GM13977 (cell line): ENCODE data around the gene MUC5B.
A peak's percentile ranks its signal among the peaks of the same experiment; 100 is the strongest.

ENCODE experiments used
- DNase-seq: peaks from one replicate; pipeline ENCODE4 v3.0.0; 2012; ENCODE audit warnings: low spot score
- in situ Hi-C: fragments of 300-500 bp; cut with MboI; formaldehyde crosslinking; loops from one replicate; pipeline ENCODE4 v1.12.0; 2022; ENCODE audit warnings: low sequenced_read_pairs, low pct_unique_long_range_greater_than_20kb, mixed read lengths, inconsistent platforms; ENCODE audit not compliant: unreplicated experiment
- TF ChIP-seq, protein P1 (sequence below): IDR thresholded peaks from 2 replicates; pipeline ENCODE4 v1.5.1; 2012; ENCODE audit warnings: mild to moderate bottlenecking, control low read depth; ENCODE audit not compliant: insufficient read depth; ENCODE audit errors: extremely low read depth, missing control alignments

The MUC5B gene

DNA sequence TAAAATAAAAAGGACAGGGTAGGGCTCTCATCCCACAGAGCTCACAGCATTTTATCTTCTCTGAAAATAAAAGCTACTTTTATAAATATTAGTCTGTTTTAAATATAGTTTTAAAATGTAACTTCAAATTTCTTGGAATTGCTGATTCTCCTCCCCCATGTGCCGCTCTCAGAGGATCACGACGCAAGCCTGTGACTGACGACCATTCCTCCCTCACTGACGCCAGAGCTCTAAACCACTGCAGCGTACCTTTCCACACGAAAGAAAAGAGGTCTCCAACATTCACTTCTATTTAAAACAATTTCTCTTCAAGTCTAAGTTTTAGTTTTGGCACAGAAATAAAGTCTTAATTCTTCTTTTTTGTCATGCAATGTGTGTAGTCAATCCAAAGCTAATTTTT is 77.3 kb downstream of the MUC5B start:
- TF ChIP-seq, protein P1, sequence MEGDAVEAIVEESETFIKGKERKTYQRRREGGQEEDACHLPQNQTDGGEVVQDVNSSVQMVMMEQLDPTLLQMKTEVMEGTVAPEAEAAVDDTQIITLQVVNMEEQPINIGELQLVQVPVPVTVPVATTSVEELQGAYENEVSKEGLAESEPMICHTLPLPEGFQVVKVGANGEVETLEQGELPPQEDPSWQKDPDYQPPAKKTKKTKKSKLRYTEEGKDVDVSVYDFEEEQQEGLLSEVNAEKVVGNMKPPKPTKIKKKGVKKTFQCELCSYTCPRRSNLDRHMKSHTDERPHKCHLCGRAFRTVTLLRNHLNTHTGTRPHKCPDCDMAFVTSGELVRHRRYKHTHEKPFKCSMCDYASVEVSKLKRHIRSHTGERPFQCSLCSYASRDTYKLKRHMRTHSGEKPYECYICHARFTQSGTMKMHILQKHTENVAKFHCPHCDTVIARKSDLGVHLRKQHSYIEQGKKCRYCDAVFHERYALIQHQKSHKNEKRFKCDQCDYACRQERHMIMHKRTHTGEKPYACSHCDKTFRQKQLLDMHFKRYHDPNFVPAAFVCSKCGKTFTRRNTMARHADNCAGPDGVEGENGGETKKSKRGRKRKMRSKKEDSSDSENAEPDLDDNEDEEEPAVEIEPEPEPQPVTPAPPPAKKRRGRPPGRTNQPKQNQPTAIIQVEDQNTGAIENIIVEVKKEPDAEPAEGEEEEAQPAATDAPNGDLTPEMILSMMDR: no peak
- DNase-seq: no peak
- in situ Hi-C loops: no loop called here

DNA sequence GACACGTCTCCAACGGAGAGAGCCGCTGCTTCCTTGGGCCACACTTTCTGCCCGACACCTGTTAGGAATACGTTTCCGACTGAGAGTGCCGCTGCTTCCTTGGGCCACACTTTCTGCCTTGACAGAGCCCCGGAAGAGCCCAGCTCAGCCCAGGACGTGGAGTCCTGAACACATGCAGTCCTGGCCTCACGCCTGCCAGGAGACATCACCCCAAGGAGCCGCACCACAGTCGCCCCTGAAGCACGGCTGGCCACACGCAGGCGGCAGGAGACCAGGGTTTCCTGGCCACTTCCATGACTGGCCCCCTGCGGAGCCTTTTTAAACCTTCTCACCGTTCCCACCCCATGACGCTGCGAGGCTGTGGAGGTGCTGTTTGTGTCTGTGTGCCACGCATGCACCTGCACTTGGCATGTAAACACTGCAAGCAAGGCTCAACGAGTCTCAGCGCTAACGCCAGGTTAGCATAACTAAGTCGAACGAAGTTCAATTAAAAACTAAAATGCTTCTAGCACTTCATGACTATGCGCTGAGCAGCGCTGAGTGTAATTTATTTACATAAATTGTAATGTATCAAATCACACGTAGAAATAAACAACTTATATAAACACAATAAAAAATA is 77.8 kb downstream of the MUC5B start:
- in situ Hi-C loops: no loop called here
- TF ChIP-seq, protein P1: no peak
- DNase-seq: no peak

DNA sequence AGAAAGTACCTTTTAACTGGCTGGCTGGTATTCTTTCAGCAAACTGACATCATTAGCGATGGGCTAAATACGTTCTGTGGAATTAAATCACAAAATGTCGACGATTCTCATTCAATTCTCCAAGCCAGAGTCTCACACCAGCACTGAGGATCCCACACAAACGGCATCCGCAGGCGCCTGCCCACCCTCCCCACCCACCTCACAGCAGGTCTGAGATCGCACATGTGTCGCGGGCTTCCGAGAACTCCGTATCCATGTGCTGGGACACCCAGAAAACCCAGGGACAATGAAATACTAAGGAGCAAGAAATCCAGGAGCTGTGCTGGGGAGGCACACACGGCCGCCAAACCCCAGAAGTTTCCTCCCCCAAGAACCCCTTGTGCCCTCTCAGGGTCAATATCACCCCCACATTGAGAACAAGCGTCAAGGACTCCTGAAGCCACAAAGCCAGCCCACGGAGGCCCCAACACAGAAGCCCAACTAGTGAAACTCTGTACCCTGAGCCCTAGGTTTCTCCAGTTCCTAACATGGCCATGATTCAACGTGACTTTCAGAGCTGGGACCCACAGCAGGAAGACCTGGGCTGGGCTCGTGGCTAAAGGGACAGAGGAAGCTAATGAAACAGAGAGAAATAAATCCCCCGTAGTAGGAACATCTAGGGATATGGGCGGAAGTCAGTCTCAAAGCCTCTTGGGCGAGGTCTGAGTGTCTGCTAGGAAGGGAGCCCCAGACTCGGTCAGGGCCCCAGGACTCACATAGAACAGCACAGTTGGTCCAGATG is 78.5 kb downstream of the MUC5B start:
- TF ChIP-seq, protein P1: no peak
- no peak for DNase-seq
- in situ Hi-C loops: no loop called here

DNA sequence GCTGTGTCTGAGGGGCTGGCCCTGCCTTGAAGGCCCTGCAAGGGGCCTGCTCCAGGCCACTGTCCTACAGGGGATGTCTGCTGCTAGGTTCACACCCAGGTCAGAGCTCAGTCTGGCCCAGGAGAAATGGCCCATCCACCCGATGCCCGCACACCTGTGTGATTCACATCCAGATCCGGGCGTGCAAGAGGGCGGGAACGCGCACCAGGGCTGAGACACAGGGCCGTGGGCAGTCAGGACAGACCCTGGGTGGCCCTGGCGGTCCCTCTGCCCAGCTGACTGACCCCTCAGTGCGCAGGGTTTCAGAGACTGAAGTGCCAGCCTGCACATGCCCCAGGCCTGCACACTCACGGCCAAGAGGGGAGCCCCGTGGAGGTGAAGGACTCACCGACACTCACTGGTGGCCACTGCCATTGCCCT is 79.2 kb downstream of the MUC5B start:
- in situ Hi-C loops: no loop called here
- no peak for DNase-seq
- TF ChIP-seq, protein P1: no peak

DNA sequence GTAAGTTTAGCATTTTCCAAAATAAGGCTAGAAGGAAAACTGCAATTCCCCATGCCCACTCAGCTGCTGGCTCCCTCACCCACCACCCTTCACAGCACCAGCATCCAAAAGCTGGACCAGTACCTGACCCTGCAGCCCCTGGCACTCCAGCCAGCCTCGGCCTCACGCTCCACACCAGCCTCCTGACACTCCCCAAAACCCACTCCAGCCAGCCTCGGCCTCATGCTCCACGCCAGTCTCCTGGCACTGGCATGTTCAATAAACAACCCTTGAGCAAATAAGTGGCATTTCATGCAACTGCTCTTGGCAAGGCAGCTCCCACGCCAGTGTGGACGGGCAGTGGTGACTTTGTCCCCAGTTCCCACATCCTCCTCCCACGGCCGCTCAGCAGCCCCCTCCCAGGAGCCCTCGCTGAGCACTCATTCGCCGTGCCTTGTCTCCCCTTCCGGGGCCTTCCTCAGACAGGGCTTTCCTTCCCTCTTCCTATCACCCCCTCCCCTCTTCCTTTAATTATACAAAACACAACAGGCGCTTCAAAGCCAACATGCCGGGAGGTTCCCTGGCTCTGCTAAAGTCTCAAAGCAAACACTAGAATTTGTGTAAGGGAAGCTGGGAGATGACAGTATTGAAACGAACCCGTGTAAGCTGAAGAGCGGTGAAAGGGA is 79.7 kb downstream of the MUC5B start:
- in situ Hi-C loops: no loop called here
- DNase-seq: no peak
- TF ChIP-seq, protein P1: no peak

DNA sequence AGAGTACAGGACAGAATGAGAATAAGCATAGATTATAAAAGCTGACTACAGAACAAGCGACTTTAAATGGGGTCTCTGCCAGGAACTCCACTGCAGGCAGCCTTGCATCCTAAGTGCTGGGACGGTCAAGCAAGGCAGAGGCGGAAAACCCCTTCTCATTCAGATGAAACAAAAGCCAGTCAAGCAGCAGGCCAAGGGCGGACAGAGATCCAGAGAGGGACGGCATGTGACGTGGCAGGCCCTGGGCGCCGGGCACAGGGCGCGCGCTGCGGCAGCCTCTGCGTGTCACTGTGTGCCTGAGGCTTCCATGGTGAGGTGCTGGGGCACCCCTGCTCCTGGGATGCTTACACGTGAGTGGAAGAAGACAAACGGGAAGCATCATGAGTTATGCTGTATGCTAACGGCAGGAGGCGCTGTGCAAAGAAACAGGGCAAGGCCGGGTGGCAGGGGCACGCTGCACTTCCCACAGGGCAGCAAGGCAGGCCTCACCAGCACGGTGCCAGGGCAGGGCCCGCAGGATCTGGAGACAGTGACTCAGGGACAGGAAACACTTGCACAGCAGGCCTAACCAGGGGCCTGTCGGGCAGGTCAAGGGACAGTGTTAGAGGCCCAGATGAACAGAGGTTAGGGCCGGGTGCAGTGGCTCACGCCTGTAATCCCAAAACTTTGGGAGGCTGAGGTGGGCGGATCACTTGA is 80.4 kb downstream of the MUC5B start:
- peak; percentile 18 for DNase-seq
- in situ Hi-C loops: no loop called here
- TF ChIP-seq, protein P1: no peak
